Endothelial cell of umbilical vein (primary cell): ENCODE data around the gene LRCH1. TPM values are rescaled to one million over a fixed set of nuclear protein-coding genes. Genes with fewer than 3 reads are reported as not detected.

Experiments used
- Bru-seq: library from RNA; stranded (reverse); fragments of 400-500 nt; gene quantifications from one replicate; lab custom pipeline; 2021; lab: Mats Ljungman, UMichigan
- BruChase-seq, 2 experiments: library from RNA; stranded (reverse); fragments of 400-500 nt; gene quantifications; one replicate each; lab custom pipeline; 2021; lab: Mats Ljungman, UMichigan
- BruUV-seq: library from RNA; stranded (reverse); fragments of 400-500 nt; replicated peaks from 2 replicates; lab custom pipeline; 2021; lab: Mats Ljungman, UMichigan
- CTCF ChIA-PET: fragments of 300-600, 350-600 bp; sonication (Branson Sonifier 250); formaldehyde crosslinking; loops from one replicate; lab custom pipeline; 2021; ENCODE audit warnings: antibody characterized with exemption, inconsistent platforms; lab: Charles Lee
- POLR2A ChIA-PET: fragments of 300-600, 350-600 bp; sonication (Branson Sonifier 250); formaldehyde crosslinking; loops from one replicate; lab custom pipeline; 2021; ENCODE audit warnings: antibody characterized with exemption, inconsistent platforms; lab: Charles Lee
- DNase-seq: peaks from one replicate; pipeline ENCODE4 v3.0.0-alpha.2; 2011; ENCODE audit warnings: low read depth, low spot score
- FAIRE-seq: peaks from 2 replicates; lab custom pipeline; 2011; peaks lifted over from hg19 to GRCh38; lab: Jason Lieb, UNC
- H2AFZ ChIP-seq: 2 replicates; pipeline ENCODE4 v1.6.0; 2012; ENCODE audit warnings: low read depth, low read length, control low read depth, inconsistent platforms
- H3K27ac ChIP-seq: 2 replicates; pipeline ENCODE4 v1.5.1; 2011; ENCODE audit warnings: low read depth, mild to moderate bottlenecking, control low read depth, low read length, moderate library complexity; ENCODE audit not compliant: insufficient read depth
- H3K27me3 ChIP-seq, 2 experiments: 2 replicates each; pipeline versions ENCODE4 v1.6.0 to v1.6.1; 2011; ENCODE audit warnings: low read length in 2 of 2, mixed read lengths in 1 of 2; ENCODE audit not compliant: control insufficient read depth in 2 of 2, insufficient read depth in 2 of 2
- H3K36me3 ChIP-seq, 2 experiments: 2 replicates in 1 of 2; 3 replicates in 1 of 2; pipeline ENCODE4 v1.5.1; 2011; ENCODE audit warnings: low read length in 2 of 2, mild to moderate bottlenecking in 1 of 2, moderate library complexity in 1 of 2; ENCODE audit not compliant: control insufficient read depth in 2 of 2, insufficient read depth in 2 of 2; ENCODE audit errors: extremely low read depth in 1 of 2
- H3K4me1 ChIP-seq: 3 replicates; pipeline ENCODE4 v1.5.1; 2011; ENCODE audit warnings: mild to moderate bottlenecking, low read length; ENCODE audit not compliant: control insufficient read depth, insufficient read depth; ENCODE audit errors: extremely low read depth
- H3K4me2 ChIP-seq: 2 replicates; pipeline ENCODE4 v1.6.1; 2011; ENCODE audit warnings: low read length, control low read depth, mixed read lengths; ENCODE audit not compliant: insufficient read depth
- H3K4me3 ChIP-seq, 3 experiments: fragments of 200-600 bp in 1 of 3; sonication (generic), shearing (Covaris generic) in 1 of 3; replicated peaks in 1 of 3; 2 replicates each; pipeline ENCODE4 v1.5.1; 2011 to 2016; ENCODE audit warnings: control low read depth in 3 of 3, low read length in 3 of 3, mild to moderate bottlenecking in 2 of 3, inconsistent platforms in 1 of 3, low read depth in 1 of 3, moderate library complexity in 1 of 3; ENCODE audit not compliant: insufficient read depth in 1 of 3
- H3K79me2 ChIP-seq: 2 replicates; pipeline ENCODE4 v1.6.0; 2012; ENCODE audit warnings: low read length, inconsistent platforms; ENCODE audit not compliant: control insufficient read depth, insufficient read depth
- H3K9ac ChIP-seq: replicated peaks from 2 replicates; pipeline ENCODE3; 2011; ENCODE audit warnings: low read length, control low read depth; ENCODE audit not compliant: insufficient read depth; ENCODE audit errors: extremely low read depth
- H3K9me1 ChIP-seq: replicated peaks from 3 replicates; pipeline ENCODE4 v1.6.0; 2011; ENCODE audit warnings: mild to moderate bottlenecking, low read length; ENCODE audit not compliant: control insufficient read depth, insufficient read depth; ENCODE audit errors: extremely low read depth
- H3K9me3 ChIP-seq: replicated peaks from 2 replicates; pipeline ENCODE4 v1.5.1; 2012; ENCODE audit warnings: low read length, inconsistent platforms; ENCODE audit not compliant: control insufficient read depth, insufficient read depth
- H4K20me1 ChIP-seq: replicated peaks from 2 replicates; pipeline ENCODE3; 2011; ENCODE audit warnings: mild to moderate bottlenecking, low read length; ENCODE audit not compliant: control insufficient read depth, insufficient read depth; ENCODE audit errors: extremely low read depth
- CTCF ChIP-seq, 2 donors: IDR thresholded peaks; 1 replicate in 1 of 2; 2 replicates in 1 of 2; pipeline ENCODE4 v1.5.1; 2011; ENCODE audit warnings: low read length in 2 of 2, mild to moderate bottlenecking in 2 of 2, moderate library complexity in 2 of 2, control low read depth in 1 of 2, inconsistent platforms in 1 of 2, low read depth in 1 of 2; ENCODE audit not compliant: insufficient read depth in 1 of 2; ENCODE audit errors: extremely low read depth in 1 of 2
- EZH2 ChIP-seq: IDR thresholded peaks from 2 replicates; pipeline ENCODE4 v1.6.1; 2012; ENCODE audit warnings: borderline replicate concordance, low read depth, mild to moderate bottlenecking, moderate library complexity, low read length, inconsistent platforms; ENCODE audit not compliant: severe bottlenecking
- FOS ChIP-seq: IDR thresholded peaks from 2 replicates; pipeline ENCODE4 v1.6.1; 2011; ENCODE audit warnings: mild to moderate bottlenecking, low read length, moderate library complexity, borderline replicate concordance; ENCODE audit not compliant: insufficient read depth
- GATA2 ChIP-seq: IDR thresholded peaks from 2 replicates; pipeline ENCODE4 v1.7.0; 2011; ENCODE audit warnings: low read depth, mild to moderate bottlenecking, moderate library complexity, mixed read lengths, low read length; ENCODE audit not compliant: insufficient read length, insufficient read depth
- JUN ChIP-seq: IDR thresholded peaks from 2 replicates; pipeline ENCODE4 v1.6.1; 2011; ENCODE audit warnings: borderline replicate concordance, low read depth; ENCODE audit not compliant: insufficient read length, insufficient read depth
- MAX ChIP-seq: IDR thresholded peaks from 2 replicates; pipeline ENCODE4 v1.6.1; 2011; ENCODE audit not compliant: insufficient read depth, insufficient read length
- MYC ChIP-seq: IDR thresholded peaks from one replicate; pipeline ENCODE4 v1.6.1; 2011; ENCODE audit warnings: mild to moderate bottlenecking, low read depth, low read length
- POLR2A ChIP-seq: IDR thresholded peaks from 2 replicates; pipeline ENCODE4 v1.6.1; 2012; ENCODE audit warnings: low read depth, mild to moderate bottlenecking, control low read depth, low read length
- POLR2AphosphoS5 ChIP-seq: IDR thresholded peaks from 2 replicates; pipeline ENCODE4 v1.6.1; 2012; ENCODE audit warnings: low read depth, mild to moderate bottlenecking, control low read depth, low read length, moderate library complexity; ENCODE audit not compliant: insufficient read depth
- dilution Hi-C: fragments of 300-500 bp; cut with MboI; formaldehyde crosslinking; loops from one replicate; pipeline ENCODE4 v1.15.0; 2019; ENCODE audit warnings: low sequenced_read_pairs; ENCODE audit not compliant: extremely low pct_ligation_motif_present
- intact Hi-C: fragments of 100-400 bp; cut with micrococcal nuclease; formaldehyde crosslinking; loops from one replicate; pipeline ENCODE4 v1.10.0; 2022
- long read RNA-seq: library from polyadenylated mRNA; stranded (forward); transcript quantifications from one replicate; pipeline ENCODE4 v2.0.0, GENCODE V29; 2021
- polyA minus RNA-seq, 3 experiments: library from RNA; depleted of rRNA, polyadenylated mRNA; stranded (reverse); fragments of >200 nt; gene quantifications; 1 replicate in 1 of 3; 2 replicates in 2 of 3; pipeline ENCODE4 v1.2.3, GENCODE V29; 2011
- polyA plus RNA-seq, 4 experiments: library from polyadenylated mRNA; depleted of rRNA in 3 of 4; stranded (reverse) in 3 of 4; unstranded in 1 of 4; fragments of >200 nt; gene quantifications; 2 replicates each; pipeline versions ENCODE4 v1.2.1 to v1.2.3, GENCODE V29; 2011 to 2012; ENCODE audit warnings: missing spikeins in 1 of 4
- total RNA-seq: library from RNA; stranded (reverse); gene quantifications from 2 replicates; pipeline ENCODE4 v1.2.3, GENCODE V29; 2021

The LRCH1 gene
- 16.5 and 24.0 TPM in 2 replicates for total RNA-seq
- 4.0 and 5.4 TPM in 2 replicates for polyA plus RNA-seq
- 5.9 and 6.3 TPM in 2 replicates for polyA plus RNA-seq (2011; cell fraction: cytosol; rRNA removed)
- 18.1 and 21.6 TPM in 2 replicates for polyA plus RNA-seq (2011; cell fraction: nucleus; rRNA removed)
- polyA plus RNA-seq (2012): 5.7 and 8.4 TPM in 2 replicates
- 18.3 and 18.8 TPM in 2 replicates for polyA minus RNA-seq
- polyA minus RNA-seq (2011; cell fraction: cytosol; rRNA and poly(A)+ RNA removed): 5.9 TPM
- polyA minus RNA-seq (2011; cell fraction: nucleus; rRNA and poly(A)+ RNA removed): 45.9 and 62.8 TPM in 2 replicates
- Bru-seq, nascent RNA: percentile 88 among the genes with signal in this experiment
- BruChase-seq, experiment 1, labeled RNA remaining after a 6-hour chase: percentile 70 among the genes with signal in this experiment
- percentile 78 among the genes with signal in this experiment for BruChase-seq, experiment 2, labeled RNA remaining after a 2-hour chase
- long read RNA-seq, full-length matches to known transcripts: 10 of 19 reads
- long read RNA-seq, partial matches to known transcripts: 4 of 19 reads
- long read RNA-seq, other reads (novel, unspliced or antisense): 5 of 19 reads

- FAIRE-seq (peak; percentile 50), DNase-seq (peak; percentile 84)
- Histone ChIP-seq H3K9ac (peak within 1 kb of the TSS; percentile 88), H3K9me3 (no peaks in the 10 kb centered on the region), H3K79me2 (peaks cover 26% of the 10 kb centered on the region), H4K20me1 (no peaks in the 10 kb centered on the region), H3K27me3 (no peaks in the 10 kb centered on the region), H3K4me3 (peak within 1 kb of the TSS; percentile 72 to 92 (median 87)), H3K4me1 (peaks cover 25% of the 10 kb centered on the region), H3K9me1 (no peaks in the 10 kb centered on the region), H2AFZ (peak within 1 kb of the TSS; percentile 93), H3K27ac (peak within 1 kb of the TSS; percentile 65), H3K4me2 (peak within 1 kb of the TSS; percentile 90), H3K36me3 (no peaks in the 10 kb centered on the region)
- TF ChIP-seq MAX: no peak
- POLR2A ChIA-PET: no interaction called here
- no TSS peak for BruUV-seq
- CTCF ChIA-PET: interaction anchor here (1.0 to 6.2 kb wide), 12 partner anchors 8 to 340 kb away, joined by 3 to 204 read pairs (median 6); no protein-coding TSS in a partner anchor
- intact Hi-C loops: loop anchor here (1.0 kb wide), 1 partner anchor 110 kb away; no protein-coding TSS in a partner anchor
- dilution Hi-C loops: no loop called here
These were observed at the start of gene LRCH1 for GRCh38 chr13:46552889-46553520. Gene LRCH1, plus strand, starts transcription at chr13:46553170. Its CDS starts 227 bp downstream, at chr13:46553397.

GRCh38 chr13:46504036-46504435 is 48.9 kb upstream of the LRCH1 start:
- Histone ChIP-seq H3K79me2 (no peaks in the 10 kb centered on the region), H4K20me1 (no peaks in the 10 kb centered on the region), H3K27me3 (peaks cover 4 to 5% of the 10 kb centered on the region in 2 experiments), H3K9ac (no peak overlapping the region), H3K9me3 (no peaks in the 10 kb centered on the region), H3K4me1 (no peaks in the 10 kb centered on the region), H3K36me3 (no peaks in the 10 kb centered on the region), H3K4me3 (no peak overlapping the region), H3K9me1 (no peaks in the 10 kb centered on the region), H3K27ac (no peak overlapping the region), H3K4me2 (no peak overlapping the region), H2AFZ (no peak overlapping the region)
- TF ChIP-seq MYC (no peak), MAX (no peak), FOS (no peak), JUN (no peak), POLR2AphosphoS5 (no peak), GATA2 (no peak), POLR2A (no peak), EZH2 (no peak), CTCF (IDR thresholded peaks at IDR 0.05; ENCODE audit: extremely low read depth in 1 of 2, insufficient read depth in 1 of 2, low read depth in 1 of 2, low read length in 2 of 2) (no peak)
- intact Hi-C loops (no loop called here), dilution Hi-C loops (no loop called here)
- POLR2A ChIA-PET: no interaction called here
- no peak for FAIRE-seq
- BruUV-seq: no TSS peak
- no peak for DNase-seq
- CTCF ChIA-PET: interaction anchor here (1.2 kb wide), 1 partner anchor 180 kb away, joined by 3 read pairs; no protein-coding TSS in a partner anchor
